Measurements from ENCODE around the gene SEC61A2. TPM values are rescaled to one million over a fixed set of nuclear protein-coding genes. Genes with fewer than 3 reads are reported as not detected.

The SEC61A2 gene
- total RNA-seq, 6 donors from 2014 or later, result 3.2 to 9.3 (median 5.9) TPM

- 85 to 89% methylated on average over 14 of the region's 14 CpGs for WGBS, 2 donors
- Histone ChIP-seq H3K36me3 (peaks cover 4 to 83% (median 61%) of the 10 kb centered on the region in 4 donors), H3K9me3 (no peaks in the 10 kb centered on the region), H3K4me3 (no peak overlapping the region), H3K27me3 (no peaks in the 10 kb centered on the region), H3K27ac (no peak overlapping the region), H3K4me1 (no peaks in the 10 kb centered on the region)
- DNase-seq, result no peak
- no peak for ATAC-seq (ENCODE audit: low FRiP score in 2 of 2)
- TF ChIP-seq POLR2AphosphoS5 (IDR thresholded peaks at IDR 0.05) (no peak), CTCF (IDR thresholded peaks at IDR 0.05) (no peak), POLR2A (IDR thresholded peaks at IDR 0.05) (no peak), EP300 (IDR thresholded peaks at IDR 0.05) (no peak)
These were observed 21.7 kb upstream of the SEC61A2 start for GRCh38 chr10:12107781-12108180.

GRCh38 chr10:12109286-12109685 lies 20.2 kb upstream of the SEC61A2 start:
- Histone ChIP-seq H3K36me3 (peaks cover 3 to 81% (median 59%) of the 10 kb centered on the region in 4 donors), H3K27me3 (no peaks in the 10 kb centered on the region), H3K9me3 (no peaks in the 10 kb centered on the region), H3K4me3 (no peak overlapping the region), H3K4me1 (no peaks in the 10 kb centered on the region), H3K27ac (no peak overlapping the region)
- DNase-seq, result no peak
- no peak for ATAC-seq (ENCODE audit: low FRiP score in 2 of 2)
- 94 to 97% methylated on average over 5 of the region's 5 CpGs for WGBS, 2 donors
- TF ChIP-seq POLR2AphosphoS5 (IDR thresholded peaks at IDR 0.05) (no peak), EP300 (IDR thresholded peaks at IDR 0.05) (no peak), CTCF (IDR thresholded peaks at IDR 0.05) (no peak), POLR2A (IDR thresholded peaks at IDR 0.05) (no peak)

- TF ChIP-seq CTCF (IDR thresholded peaks at IDR 0.05) (no peak), POLR2A (IDR thresholded peaks at IDR 0.05) (no peak), EP300 (IDR thresholded peaks at IDR 0.05) (no peak), POLR2AphosphoS5 (IDR thresholded peaks at IDR 0.05) (no peak)
- peaks cover 3 to 66% (median 41%) of the 10 kb centered on the region in 4 donors for H3K36me3 ChIP-seq
- H3K27me3 ChIP-seq, result no peaks in the 10 kb centered on the region
- no peak for ATAC-seq (ENCODE audit: low FRiP score in 2 of 2)
- no peak for DNase-seq
- no peaks in the 10 kb centered on the region for H3K9me3 ChIP-seq
- no peaks in the 10 kb centered on the region for H3K4me1 ChIP-seq
- H3K4me3 ChIP-seq, result no peak overlapping the region
- H3K27ac ChIP-seq, result no peak overlapping the region
These were observed 17.9 kb upstream of the SEC61A2 start for GRCh38 chr10:12111528-12111927.

- no peak overlapping the region for H3K4me3 ChIP-seq
- no peaks in the 10 kb centered on the region for H3K27me3 ChIP-seq
- TF ChIP-seq POLR2A (IDR thresholded peaks at IDR 0.05), result no peak
- no peak for TF ChIP-seq EP300 (IDR thresholded peaks at IDR 0.05)
- DNase-seq, result no peak
- H3K4me1 ChIP-seq, result no peaks in the 10 kb centered on the region
- peaks cover 3 to 63% (median 30%) of the 10 kb centered on the region in 4 donors for H3K36me3 ChIP-seq
- no peak overlapping the region for H3K27ac ChIP-seq
- ATAC-seq (ENCODE audit: low FRiP score in 2 of 2), result no peak
- H3K9me3 ChIP-seq, result no peaks in the 10 kb centered on the region
- 87 to 97% methylated on average over 2 of the region's 2 CpGs for WGBS, 2 donors
These were observed 15.8 kb upstream of the SEC61A2 start for GRCh38 chr10:12113627-12114026.

GRCh38 chr10:12121673-12122072 lies 7.8 kb upstream of the SEC61A2 start:
- ATAC-seq (ENCODE audit: low FRiP score in 2 of 2) (no peak), DNase-seq (no peak)
- Histone ChIP-seq H3K27ac (no peak overlapping the region), H3K4me1 (no peaks in the 10 kb centered on the region), H3K36me3 (peaks cover 6 to 43% (median 29%) of the 10 kb centered on the region in 4 donors), H3K9me3 (no peaks in the 10 kb centered on the region), H3K4me3 (no peak overlapping the region), H3K27me3 (no peaks in the 10 kb centered on the region)
- WGBS, 2 donors, result 87 to 90% methylated on average over 4 of the region's 4 CpGs
- TF ChIP-seq POLR2A (IDR thresholded peaks at IDR 0.05), result no peak
- no peak for TF ChIP-seq EP300 (IDR thresholded peaks at IDR 0.05)
- no peak for TF ChIP-seq CTCF (IDR thresholded peaks at IDR 0.05)
- no peak for TF ChIP-seq POLR2AphosphoS5 (IDR thresholded peaks at IDR 0.05)

All from upper lobe of left lung (tissue), 6 donors.